Smooth muscle cell (in vitro differentiated cells): ENCODE results near the gene EPHA2. TPM values are rescaled to one million over a fixed set of nuclear protein-coding genes. Genes with fewer than 3 reads are reported as not detected.

Experiments used
- DNase-seq: peaks from one replicate; lab custom pipeline; 2025; ENCODE audit not compliant: unreplicated experiment; lab: John Stamatoyannopoulos, UW
- H2AFZ ChIP-seq: fragments of 200-600 bp; sonication (generic); 2 replicates; pipeline ENCODE4 v1.6.0; 2016; ENCODE audit warnings: antibody characterized with exemption, low read depth, mild to moderate bottlenecking
- H3F3A ChIP-seq: fragments of 200-600 bp; sonication (generic); 2 replicates; pipeline ENCODE4 v1.6.0; 2017; ENCODE audit warnings: antibody characterized with exemption, low read depth
- H3K27ac ChIP-seq: fragments of 200-600 bp; sonication (generic); 2 replicates; pipeline ENCODE4 v1.5.1; 2016; ENCODE audit warnings: low read depth, mild to moderate bottlenecking
- H3K27me3 ChIP-seq: fragments of 200-600 bp; sonication (generic); 2 replicates; pipeline ENCODE4 v1.6.1; 2016; ENCODE audit warnings: low read depth, mild to moderate bottlenecking
- H3K36me3 ChIP-seq: fragments of 200-600 bp; sonication (generic); 2 replicates; pipeline ENCODE4 v1.5.1; 2016; ENCODE audit warnings: low read depth
- H3K4me1 ChIP-seq: fragments of 200-600 bp; sonication (generic); 2 replicates; pipeline ENCODE4 v1.5.1; 2016; ENCODE audit warnings: low read depth
- H3K4me2 ChIP-seq: fragments of 200-600 bp; sonication (generic); 2 replicates; pipeline ENCODE4 v1.6.0; 2016; ENCODE audit warnings: mild to moderate bottlenecking
- H3K4me3 ChIP-seq: fragments of 200-600 bp; sonication (generic); 2 replicates; pipeline ENCODE4 v1.5.1; 2016; ENCODE audit warnings: mild to moderate bottlenecking
- H3K79me2 ChIP-seq: fragments of 200-600 bp; sonication (generic); 2 replicates; pipeline ENCODE4 v1.6.0; 2016; ENCODE audit warnings: low read depth, mild to moderate bottlenecking
- H3K9ac ChIP-seq: fragments of 200-600 bp; sonication (generic); 2 replicates; pipeline ENCODE4 v1.6.0; 2016; ENCODE audit warnings: low read depth
- H3K9me3 ChIP-seq: fragments of 200-600 bp; sonication (generic); replicated peaks from 2 replicates; pipeline ENCODE4 v1.5.1; 2016; ENCODE audit warnings: low read depth
- H4K20me1 ChIP-seq: fragments of 200-600 bp; sonication (generic); 2 replicates; pipeline ENCODE4 v1.6.0; 2016; ENCODE audit warnings: low read depth
- WGBS: methylation state at CpG from one replicate; pipeline ENCODE4 v1.1.7; 2016; ENCODE audit warnings: low lambda C conversion rate; 5-methylcytosine and 5-hydroxymethylcytosine counted together
- polyA plus RNA-seq: library from polyadenylated mRNA; unstranded; fragments of >200 nt; fragmentation: Nextera tagmentation; extraction: Ambion mirVana; gene quantifications from 2 replicates; pipeline ENCODE4 v1.2.1, GENCODE V29; 2016
- total RNA-seq: library from RNA; depleted of rRNA; stranded (reverse); fragments of >200 nt; gene quantifications from 2 replicates; pipeline ENCODE4 v1.2.3, GENCODE V29; 2014
- TF ChIP-seq, protein P1 (sequence below): fragments of 200-600 bp; sonication (generic); IDR thresholded peaks from 2 replicates; pipeline ENCODE4 v1.5.1; 2017; ENCODE audit warnings: borderline replicate concordance, mild to moderate bottlenecking, antibody characterized with exemption; ENCODE audit not compliant: insufficient read depth, poor library complexity, severe bottlenecking

EPHA2 gene
- total and polyA plus RNA-seq, 2 experiments from 2014 or later = 27.3 to 34.8 TPM

DNA sequence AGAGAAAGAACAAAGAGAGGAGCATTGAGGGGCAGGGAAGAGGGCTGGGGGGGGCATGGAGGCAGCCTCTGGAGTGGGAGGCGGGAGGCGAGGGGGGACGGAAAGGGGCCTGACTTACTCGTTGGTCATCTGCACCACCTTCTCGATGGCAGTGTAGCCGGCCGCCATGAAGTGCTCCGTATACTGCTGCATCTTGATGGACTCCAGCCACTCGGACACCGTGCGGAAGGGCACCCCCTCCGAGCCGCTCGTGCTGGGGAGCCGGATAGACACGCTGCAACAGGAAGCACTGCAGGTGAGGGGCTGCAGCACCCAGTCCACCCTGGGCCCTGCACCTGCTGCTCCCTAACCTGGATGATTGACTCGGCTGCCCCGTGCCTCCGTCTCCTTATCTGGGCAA, 26.6 kb downstream of the EPHA2 start:
- H4K20me1 ChIP-seq = peaks cover 100% of the 10 kb centered on the region
- no peaks in the 10 kb centered on the region for H3F3A ChIP-seq
- H3K27ac ChIP-seq = no peak overlapping the region
- TF ChIP-seq, protein P1, sequence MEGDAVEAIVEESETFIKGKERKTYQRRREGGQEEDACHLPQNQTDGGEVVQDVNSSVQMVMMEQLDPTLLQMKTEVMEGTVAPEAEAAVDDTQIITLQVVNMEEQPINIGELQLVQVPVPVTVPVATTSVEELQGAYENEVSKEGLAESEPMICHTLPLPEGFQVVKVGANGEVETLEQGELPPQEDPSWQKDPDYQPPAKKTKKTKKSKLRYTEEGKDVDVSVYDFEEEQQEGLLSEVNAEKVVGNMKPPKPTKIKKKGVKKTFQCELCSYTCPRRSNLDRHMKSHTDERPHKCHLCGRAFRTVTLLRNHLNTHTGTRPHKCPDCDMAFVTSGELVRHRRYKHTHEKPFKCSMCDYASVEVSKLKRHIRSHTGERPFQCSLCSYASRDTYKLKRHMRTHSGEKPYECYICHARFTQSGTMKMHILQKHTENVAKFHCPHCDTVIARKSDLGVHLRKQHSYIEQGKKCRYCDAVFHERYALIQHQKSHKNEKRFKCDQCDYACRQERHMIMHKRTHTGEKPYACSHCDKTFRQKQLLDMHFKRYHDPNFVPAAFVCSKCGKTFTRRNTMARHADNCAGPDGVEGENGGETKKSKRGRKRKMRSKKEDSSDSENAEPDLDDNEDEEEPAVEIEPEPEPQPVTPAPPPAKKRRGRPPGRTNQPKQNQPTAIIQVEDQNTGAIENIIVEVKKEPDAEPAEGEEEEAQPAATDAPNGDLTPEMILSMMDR = no peak
- H3K9me3 ChIP-seq = no peaks in the 10 kb centered on the region
- H3K4me1 ChIP-seq = no peaks in the 10 kb centered on the region
- H3K79me2 ChIP-seq = no peaks in the 10 kb centered on the region
- H3K36me3 ChIP-seq = peaks cover 4% of the 10 kb centered on the region
- no peaks in the 10 kb centered on the region for H3K27me3 ChIP-seq
- DNase-seq = no peak
- 100% methylated on average over 14 of the region's 19 CpGs for WGBS
- H3K4me2 ChIP-seq = no peak overlapping the region
- H3K4me3 ChIP-seq = no peak overlapping the region
- no peak overlapping the region for H3K9ac ChIP-seq
- H2AFZ ChIP-seq = no peak overlapping the region

DNA sequence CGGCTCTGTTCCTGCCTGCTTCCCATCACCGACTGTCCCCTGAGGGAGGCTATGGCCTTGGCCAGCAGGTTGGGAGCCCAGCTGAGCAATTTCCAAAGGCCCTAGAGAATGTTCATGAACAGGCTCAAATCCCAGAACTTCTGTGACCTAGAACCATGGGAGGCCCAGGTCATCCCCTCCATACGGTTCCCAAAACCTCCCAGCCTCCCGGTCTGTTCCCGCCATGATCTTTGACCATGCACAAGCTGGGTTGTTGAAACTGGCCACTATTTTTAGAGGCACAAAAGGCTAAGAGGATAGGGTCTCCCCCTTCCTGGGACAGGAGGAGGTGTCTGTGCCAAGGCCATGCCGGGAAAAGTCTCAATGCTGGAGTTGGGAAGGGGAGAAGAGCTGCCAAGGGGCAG, 27.5 kb downstream of the EPHA2 start:
- H2AFZ ChIP-seq = no peak overlapping the region
- H3K79me2 ChIP-seq = no peaks in the 10 kb centered on the region
- no peak for DNase-seq
- no peaks in the 10 kb centered on the region for H3K4me1 ChIP-seq
- TF ChIP-seq, protein P1 = no peak
- 78% methylated on average over 6 of the region's 6 CpGs for WGBS
- peaks cover 4% of the 10 kb centered on the region for H3K36me3 ChIP-seq
- H3K9ac ChIP-seq = no peak overlapping the region
- no peaks in the 10 kb centered on the region for H3K27me3 ChIP-seq
- H3F3A ChIP-seq = no peaks in the 10 kb centered on the region
- H4K20me1 ChIP-seq = peaks cover 100% of the 10 kb centered on the region
- H3K4me2 ChIP-seq = no peak overlapping the region
- H3K9me3 ChIP-seq = no peaks in the 10 kb centered on the region
- H3K4me3 ChIP-seq = no peak overlapping the region
- no peak overlapping the region for H3K27ac ChIP-seq

DNA sequence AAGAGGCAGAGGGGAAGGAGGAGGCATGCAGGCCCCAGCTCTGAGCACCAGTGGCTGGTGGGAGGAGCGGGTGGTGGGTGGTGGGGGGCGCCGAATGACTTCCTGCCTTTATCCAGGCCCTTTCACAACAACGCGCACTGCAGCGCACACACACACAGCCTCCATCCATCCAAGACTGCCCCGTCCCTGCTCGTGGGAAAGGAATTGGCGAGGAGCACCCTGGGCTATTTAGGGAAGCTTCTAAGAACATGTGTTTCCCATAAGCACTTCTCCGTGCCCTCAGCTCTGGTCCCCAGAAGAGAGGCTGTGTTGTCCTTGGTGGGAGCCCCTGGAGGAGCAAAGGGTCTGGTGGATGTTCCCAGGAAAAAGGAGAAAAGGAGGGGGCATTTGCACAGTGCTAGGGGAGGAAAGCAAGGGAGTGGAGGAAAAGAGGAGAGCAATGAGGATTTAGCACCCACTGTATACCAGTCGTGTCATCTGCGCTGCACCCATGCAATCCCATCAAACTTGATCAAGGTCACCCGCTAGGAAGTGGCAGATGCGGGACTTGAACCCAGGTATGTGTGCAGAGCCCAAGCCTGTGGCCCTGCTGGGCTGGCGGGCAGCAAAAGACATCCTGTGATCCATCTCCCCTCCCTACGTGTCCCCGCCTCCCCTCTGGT, 28.1 kb downstream of the EPHA2 start:
- 89% methylated on average over 17 of the region's 17 CpGs for whole genome bisulfite sequencing
- peaks cover 4% of the 10 kb centered on the region for H3K36me3 ChIP-seq

More for the DNA sequence above, 28.1 kb downstream of the EPHA2 start:
- Histone ChIP-seq H3K4me3 (no peak overlapping the region), H3K9ac (no peak overlapping the region), H3K4me2 (no peak overlapping the region), H3K27ac (no peak overlapping the region), H3K4me1 (no peaks in the 10 kb centered on the region), H3K79me2 (no peaks in the 10 kb centered on the region), H3K9me3 (no peaks in the 10 kb centered on the region), H4K20me1 (peaks cover 100% of the 10 kb centered on the region), H2AFZ (no peak overlapping the region), H3K27me3 (no peaks in the 10 kb centered on the region), H3F3A (no peaks in the 10 kb centered on the region)
- TF ChIP-seq, protein P1 = no peak
- DNase-seq = no peak
